ENCODE results near the gene MYH7.
A peak's percentile ranks its signal among the peaks of the same experiment; 100 is the strongest.
"Not testable (repeated sequence)": the region's sequence is repeated elsewhere in the genome, so short reads cannot be mapped to it uniquely, and the experiment has no call there.

MYH7 gene

DNA sequence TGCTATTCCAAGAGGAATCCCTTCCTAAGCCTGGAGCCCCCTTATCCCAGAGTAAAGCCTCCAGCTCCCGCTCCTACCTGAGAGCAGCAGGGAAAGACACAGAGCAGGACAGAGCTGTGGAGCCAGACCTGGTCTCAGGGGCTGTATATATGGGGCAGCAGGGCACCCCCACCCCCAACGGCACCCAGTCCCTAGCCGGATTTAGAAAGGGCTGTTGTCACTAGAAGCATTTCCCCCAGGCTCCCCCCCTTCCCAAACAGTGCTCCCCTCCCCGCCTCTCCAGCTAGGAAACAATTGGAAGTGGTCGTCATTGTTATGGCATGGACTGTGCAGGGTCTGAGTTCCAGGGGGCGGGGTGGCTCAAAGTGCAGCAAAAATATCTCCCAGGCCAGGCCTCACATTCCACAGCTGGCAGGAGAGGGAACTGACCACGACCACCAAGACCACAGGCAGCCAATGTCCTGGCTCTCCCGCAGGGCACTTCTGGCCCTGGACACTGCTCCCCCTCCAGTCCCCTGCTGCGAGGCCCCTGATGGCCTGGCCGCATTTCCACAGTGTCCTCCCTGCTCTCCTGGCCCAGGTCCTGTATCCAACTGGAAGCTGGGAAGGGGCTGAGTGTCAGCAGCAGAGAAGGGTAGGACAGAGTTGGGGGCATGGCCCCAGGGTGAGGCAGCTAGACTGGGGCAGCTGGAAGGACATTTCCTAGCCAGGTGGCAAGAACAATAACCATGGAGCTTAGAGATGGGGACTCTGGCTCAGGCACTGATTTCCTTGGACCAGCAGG is at the start of gene MYH7:
TSS of gene MYH7 (minus strand) at position 118 of the 784 bp plus-strand sequence. CDS start 1,928 bp downstream, outside the sequence.
- DNase-seq, result no peak

DNA sequence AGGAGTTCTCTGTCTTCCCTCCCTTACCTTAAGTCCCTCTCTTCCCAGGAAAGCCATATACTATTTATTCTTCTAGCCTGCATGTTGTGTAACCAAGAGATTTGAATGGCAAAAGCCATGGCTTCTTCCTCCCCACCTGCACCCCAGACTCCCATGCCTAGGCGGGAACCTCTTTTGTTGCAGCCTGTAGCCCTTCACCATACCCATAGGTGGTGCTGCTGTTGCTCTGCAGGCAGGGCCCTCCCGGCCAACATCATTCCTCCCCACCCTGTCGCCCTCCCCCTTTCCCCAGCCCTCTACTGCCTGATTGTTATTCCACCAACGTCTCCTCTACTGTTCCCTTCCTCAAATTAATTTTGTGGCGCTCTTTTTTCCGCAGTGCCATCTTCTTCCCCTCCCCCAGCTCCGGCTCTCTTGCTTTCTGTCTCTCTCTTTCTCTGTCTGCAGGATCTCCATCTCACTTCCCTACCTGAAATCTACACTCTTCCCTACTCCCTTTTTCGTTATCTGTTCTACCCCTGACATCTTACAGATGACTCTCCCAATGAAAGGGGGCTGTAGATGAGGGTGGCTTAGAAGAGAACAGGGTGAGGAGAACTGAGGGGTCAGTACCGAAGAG is 47.9 kb upstream of the MYH7 start:
- peak in 43 of 51 donors; percentile 11 to 87 (median 56) for DNase-seq

DNA sequence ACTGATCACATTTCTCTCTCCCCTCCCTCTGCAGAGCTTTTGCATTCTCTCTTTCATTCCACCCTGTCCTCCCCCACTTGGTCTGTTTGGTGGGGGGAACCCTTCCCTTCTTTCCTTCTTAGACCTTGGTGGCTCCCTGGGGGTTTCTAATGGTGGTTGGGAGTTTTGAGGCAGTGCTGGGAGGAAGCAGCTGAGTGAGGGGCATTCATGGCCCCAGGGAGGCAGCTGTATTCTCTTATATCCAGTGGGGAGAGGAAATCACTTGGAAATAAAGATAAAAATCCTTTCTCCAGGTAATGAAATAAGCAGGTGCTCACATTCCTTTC is 47.3 kb upstream of the MYH7 start:
- DNase-seq, result no peak

DNA sequence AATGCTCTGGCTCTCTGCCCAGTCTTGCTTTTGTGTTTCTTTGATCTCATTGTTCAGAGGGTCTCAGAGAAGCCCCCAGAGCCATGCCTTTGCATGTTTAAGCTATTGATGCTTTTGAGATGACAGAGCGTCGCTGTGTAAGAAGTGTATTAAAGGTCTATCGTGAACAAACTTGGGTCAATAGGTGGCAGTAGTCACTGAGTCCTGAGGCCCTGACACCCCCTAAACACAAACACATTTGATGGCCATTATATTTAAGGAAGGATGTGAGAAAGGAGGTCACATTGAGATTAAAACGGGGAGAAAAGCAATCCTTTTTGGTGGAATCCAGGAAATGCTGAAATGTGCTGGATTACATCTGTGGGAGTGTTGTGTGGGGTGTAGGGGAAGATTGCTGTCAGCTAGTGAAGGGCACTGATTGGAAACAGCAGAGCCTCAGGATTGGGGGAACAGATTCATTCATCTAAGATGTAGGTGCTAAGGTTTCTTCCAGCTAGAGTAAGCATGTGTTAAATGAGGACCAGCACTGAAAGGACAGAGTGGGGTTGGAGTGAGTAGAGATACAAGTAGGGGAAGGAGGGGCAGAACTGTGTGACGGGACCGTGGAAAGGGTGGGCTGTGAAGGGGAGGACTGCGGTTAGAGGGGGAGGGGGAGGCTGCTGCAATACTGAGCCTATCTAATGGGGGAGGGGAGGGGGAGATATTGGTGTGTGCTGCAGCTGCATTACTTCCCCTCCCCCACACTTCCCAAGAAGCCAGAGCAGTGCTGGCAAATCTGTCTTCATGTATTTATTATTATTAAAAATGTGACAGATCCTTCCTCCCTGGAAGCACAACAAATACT is 46.7 kb upstream of the MYH7 start:
- DNase-seq, result peak in 1 of 51 donors; percentile 29

DNA sequence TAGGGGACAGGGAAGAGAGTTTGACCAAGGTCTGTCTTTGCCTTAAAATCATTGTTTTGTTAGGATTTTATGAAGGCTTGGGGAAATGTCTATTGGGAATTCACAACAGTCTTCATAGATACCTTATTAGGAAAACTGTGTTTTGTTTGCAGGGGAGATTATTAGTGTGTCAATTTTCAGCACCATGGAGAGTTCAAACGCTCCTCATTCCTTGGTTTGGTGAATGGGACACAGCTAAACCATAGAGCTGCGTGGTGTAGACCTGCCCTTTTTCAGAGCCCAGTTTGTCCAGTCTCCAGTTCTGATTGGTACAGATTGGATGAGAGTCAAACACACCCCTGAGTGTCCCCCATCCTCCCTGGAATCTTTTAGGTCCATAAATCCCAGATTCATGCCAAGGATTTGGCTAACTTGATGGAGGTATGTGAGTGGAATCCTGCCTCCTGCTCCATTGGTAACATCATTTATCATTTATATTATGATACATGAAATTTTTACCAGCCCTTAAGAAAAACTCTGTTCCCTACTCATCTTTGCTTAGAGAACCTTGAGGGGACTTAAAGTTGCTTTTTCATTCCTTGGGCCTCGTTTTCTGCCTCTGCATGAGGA is 46.0 kb upstream of the MYH7 start:
- no peak for DNase-seq

DNA sequence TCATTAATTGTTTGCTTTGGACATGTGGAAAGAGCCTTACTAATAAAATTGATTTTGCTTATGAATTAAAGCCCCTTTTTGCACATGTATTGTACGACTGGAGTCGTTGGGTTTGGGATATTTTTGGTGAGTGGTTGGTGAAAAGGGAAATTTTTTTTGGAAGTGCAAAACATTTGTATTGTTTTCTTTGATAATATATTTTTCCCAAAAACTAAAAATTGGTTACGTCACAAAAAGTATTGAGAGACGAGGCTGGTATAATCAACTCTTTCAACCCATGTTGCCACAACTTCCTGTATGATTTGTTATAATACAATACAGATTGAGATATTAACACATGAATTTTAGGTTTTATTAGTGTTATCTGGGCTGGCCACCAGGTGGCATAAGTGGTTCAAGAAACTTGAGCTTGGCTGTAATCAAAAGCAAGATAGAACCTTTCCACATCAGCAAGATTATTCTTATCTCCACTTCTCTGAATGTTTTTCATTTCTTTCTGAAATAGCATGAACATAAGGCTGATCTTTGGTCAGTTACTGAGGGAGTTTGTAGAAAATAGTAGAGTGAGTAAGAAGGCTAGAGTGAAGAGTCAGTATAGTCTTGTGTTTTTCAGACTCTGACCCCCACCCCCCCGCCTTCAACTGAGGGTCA is 42.8 kb upstream of the MYH7 start:
- DNase-seq, result peak in 22 of 51 donors; percentile 5 to 60 (median 24)

DNA sequence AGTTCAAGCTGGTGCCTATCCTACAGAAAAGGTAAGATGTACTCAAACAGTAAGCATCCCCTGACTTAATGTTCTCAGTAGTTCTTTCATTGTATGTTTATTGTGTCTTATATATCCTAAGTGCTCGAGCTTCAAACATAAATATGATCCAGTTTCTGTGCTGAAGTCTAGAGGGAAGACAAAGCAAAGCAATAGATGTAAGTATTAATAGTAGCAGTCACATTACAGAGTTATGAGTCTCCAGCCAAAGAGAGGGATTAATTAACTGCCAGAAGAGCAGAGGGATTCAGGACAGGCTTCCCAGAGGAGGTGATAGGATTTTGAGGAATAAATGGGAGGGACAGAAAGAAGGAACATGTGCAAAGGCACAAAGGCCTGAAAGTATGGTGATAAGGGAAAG is 35.5 kb upstream of the MYH7 start:
- no peak for DNase-seq

DNA sequence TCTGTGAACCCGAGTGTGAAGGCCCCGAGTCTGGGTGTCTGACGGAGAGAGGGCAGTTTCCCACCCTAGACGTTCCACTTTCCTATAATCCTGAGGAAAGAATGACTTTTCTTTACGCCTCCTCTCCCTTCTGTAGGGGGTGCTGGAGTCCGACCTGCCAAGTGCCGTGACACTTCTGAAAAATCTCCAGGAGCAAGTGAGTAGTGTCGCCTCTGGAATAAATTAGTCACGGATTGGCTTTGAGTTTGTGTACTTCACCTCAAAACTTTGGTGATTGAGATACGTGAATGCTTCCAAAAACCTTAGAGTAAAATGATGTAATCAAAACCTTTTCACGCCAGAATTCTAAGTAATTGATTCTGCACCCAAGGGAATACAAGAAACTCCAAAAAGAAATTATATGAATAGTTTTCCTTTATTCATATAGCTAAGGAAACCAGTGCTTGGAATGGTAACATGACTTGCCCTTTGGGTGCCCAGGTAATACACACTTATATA is 34.5 kb upstream of the MYH7 start:
- DNase-seq, result no peak

DNA sequence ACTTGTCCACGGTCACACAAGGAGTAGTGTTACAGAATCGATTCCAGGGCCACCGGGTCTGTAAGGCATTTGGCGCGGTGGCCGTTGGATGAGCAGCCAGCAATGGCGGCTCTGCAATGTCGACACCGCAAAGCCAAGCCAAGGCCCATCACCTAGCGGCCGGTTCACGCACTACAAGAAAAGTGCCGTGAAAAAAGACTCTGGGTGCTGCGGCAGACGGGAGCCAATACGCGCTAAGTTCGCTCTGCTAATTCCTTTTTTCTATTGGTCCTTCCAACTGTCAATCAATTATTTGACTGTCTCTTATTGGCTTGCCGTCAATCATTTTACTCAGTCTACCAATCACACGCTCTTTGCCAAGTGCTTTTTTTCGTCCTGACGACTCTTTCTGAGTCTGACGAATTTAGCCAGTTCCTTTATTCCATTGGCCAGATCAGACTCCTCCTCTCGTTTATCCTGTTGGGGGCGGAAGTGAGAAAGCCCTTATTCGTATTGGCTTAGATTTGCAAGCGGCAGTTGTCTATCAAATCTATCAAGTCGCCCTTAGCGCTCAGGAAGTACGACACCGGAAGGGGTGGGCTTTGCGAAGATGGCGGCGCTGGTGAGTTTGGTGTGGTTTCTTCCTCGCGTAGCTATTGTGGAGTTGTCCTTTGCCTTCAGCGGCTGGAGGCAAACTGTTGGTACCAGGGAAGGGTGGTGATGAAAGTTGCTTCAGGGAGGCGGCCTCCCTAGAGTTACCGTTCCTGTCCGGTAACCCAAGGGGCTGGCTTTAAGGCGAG is 33.9 kb upstream of the MYH7 start, which contains the start of gene NGDN:
TSS of gene NGDN (plus strand) at position 577 of the 779 bp plus-strand sequence. CDS start at position 590, 13 bp downstream.
- peak; percentile 48 to 100 (median 93) for DNase-seq

DNA sequence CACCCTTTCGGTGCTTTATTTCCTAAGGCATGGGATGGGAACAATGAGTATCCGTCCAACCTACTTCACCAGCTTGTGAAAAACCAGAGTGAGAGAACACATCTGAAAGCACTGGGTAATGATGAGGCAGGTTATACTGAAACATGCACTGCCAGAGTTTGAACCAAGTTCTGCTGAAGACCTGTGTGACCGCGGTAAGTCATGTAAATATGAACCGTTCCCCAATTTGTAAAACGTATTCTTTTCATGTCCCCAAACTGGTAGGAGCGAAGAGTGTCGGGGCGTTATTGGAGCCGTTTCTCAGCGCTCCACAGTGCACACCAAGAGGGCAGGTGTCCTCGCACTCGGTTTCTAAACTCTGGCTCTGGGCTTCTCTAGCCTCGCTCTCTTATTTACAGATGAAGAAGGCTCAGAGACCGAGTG is 33.3 kb upstream of the MYH7 start:
- no peak for DNase-seq

DNA sequence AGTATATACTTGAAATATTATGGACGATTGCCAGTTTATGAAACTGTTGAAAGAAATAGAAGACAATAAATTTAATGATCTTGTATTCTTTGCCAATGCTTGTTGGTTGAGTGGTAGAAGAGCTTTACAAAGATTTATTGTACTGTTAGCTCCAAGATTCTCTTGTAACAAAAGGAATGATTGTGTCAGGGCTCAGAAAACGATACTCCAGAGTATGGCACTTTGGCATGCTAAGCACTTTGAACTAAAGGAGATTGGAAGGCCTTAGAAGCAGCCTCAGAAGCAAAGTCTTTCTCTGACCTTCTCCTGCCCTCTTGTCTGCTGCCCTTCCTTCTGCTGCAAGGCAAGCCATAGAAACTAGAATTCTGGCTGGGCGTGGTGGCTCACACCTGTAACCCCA is 29.8 kb upstream of the MYH7 start:
- DNase-seq, result no peak

DNA sequence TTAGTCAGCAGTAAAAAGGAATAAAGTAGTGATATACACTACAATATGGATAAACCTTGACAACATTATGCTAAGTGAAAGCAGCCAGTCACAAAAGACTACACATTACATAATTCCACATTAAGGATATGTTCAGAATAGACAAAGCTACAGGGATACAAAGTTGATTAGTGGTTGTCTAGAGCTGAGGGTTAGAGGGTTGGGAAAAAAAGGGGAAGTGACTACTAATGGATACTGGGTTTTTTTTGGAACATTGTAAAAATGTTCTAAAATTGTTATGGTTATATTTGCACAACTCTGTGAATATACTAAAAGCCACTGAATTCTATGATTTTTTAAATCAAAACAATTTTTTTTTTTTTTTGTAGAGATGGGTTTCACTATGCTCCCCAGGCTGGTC is 29.2 kb upstream of the MYH7 start:
- DNase-seq, result no peak

DNA sequence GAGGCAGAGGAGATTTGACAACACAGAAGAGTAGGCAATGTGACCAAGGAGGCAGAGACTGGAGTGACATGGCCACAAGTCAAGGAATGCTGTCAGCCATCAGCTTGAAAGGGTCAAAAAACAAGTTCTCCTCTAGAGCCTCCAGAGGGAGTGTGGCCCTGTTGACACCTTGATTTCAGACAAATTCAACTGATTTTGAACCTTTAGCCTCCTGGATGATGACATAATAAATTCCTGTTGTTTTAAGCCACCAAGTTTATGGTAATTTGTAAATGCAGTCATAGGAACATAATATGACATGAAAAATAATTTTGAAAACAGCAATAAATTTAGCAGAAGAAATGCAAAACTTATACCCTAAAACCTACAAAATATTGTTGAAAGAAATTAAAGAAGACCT is 25.5 kb upstream of the MYH7 start:
- no peak for DNase-seq

DNA sequence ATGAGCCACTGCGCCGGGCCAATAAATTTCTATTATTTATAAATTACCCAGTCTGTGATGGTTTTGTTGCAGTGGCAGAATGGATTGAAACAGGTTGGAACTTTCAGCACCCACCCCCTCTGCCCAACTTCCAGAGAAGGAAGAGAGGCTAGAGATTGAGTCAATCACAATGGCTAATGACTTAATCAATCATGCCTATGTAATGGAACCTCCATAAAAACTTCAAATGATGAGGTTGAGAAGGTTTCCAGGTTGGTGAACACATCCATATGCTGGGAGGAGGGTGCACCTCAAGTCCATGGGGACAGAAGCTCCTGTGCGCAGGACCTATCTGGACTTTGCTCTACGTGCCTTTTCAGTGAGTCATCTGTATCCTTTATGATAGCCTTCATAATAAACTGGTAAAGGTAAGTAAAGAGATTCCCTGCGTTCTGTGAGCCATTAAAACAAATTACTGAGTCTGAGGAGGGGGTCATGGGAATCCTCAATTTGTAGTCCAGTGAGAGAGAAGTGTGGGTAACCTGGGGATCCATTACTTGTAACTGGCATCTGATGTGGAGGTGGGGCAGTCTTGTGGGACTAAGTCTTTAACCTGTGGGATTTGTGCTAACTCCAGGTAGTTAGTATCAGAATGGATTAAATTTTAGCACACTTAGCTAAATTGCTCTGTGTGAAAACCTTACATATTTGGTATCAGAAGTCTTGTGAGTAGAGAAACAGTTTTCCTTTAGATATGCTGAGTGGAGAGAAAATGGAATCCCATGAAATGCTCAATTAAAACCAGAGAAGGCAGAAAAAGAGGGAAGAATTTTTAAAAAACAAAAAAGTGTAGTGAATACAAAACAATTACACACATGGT is 22.4 kb upstream of the MYH7 start:
- no peak for DNase-seq

DNA sequence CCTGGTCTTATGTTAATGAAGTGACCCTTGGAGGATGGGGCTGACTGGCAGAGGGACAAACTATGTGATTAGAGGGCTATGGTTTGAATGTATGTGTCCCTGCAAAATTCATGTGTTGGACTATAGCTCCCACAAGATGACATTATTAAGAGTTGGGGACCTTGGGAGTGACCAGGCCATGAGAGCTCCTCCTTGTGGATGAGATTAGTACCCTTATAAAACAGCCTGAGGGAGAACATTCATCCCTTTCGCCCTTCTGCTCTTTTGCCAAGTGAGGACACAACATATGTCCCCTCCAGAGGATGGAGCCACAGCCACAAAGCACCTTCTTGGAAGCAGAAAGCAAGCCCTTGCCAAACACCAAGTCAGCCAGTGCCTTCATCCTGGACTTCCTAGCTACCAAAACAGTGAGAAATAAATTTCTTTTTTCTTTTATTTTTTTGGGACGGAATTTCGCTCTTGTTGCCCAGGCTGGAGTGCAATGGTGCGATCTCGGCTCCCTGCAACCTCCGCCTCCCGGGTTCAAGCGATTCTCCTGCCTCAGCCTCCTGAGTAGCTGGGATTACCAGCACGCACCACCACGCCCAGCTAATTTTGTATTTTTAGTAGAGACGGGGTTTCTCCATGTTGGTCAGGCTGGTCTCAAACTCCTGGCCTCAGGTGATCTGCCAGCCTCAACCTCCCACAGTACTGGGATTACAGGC is 21.6 kb upstream of the MYH7 start:
- not testable (repeated sequence) for DNase-seq

DNA sequence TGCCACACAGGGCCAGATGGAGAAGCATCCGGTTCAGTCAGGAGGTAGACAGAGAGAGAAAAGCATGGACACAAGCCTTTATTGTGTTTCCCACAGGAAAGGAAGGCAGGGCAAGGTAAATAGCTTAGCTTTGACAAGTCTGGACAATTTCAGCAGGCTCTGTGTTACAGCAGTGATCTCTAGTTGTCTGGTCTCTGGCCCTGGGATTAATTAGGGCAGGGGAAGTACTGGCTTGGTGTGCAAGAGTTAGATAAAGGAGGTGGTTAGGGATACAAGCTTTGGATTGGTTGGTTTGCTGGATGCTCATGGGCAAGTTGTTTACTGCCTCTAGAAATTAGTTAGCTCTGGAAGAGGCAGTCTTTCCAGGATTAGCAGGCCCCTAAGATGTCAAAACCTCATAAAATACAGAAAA is 19.0 kb upstream of the MYH7 start:
- no peak for DNase-seq

DNA sequence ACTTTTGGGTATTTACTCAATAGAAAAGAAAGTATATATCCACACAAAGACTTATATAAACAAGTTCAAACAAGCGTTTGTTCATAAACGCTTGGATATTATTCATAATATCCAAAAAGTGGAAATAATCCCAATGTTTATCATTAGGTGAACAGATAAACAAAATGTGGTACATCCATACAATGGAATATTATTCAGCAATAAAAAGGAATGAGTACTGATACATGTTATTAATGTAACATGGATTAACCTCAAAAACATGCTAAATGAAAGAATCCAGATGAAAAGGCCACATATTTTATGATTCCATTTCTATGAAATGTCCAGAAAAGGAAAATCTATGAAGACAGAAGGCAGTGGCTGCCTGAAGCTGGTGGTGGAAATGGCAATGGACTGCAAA is 16.8 kb upstream of the MYH7 start:
- DNase-seq, result no peak

DNA sequence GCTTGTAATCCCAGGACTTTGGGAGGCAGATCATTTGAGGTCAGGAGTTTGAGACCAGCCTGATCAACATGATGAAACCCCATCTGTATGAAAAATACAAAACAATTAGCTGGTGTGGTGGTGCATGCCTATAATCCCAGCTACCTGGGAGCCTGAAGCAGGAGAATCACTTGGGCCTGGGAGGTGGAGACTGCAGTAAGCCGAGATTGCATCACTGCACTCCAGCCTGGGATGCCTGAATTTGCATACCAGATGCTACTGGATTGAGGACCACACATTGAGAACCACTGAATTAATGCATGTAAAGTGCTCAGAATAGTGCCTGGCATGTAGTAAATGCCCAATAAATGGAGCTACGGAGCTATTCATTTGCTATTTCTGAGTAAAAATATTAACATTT is 14.9 kb upstream of the MYH7 start:
- no peak for DNase-seq

DNA sequence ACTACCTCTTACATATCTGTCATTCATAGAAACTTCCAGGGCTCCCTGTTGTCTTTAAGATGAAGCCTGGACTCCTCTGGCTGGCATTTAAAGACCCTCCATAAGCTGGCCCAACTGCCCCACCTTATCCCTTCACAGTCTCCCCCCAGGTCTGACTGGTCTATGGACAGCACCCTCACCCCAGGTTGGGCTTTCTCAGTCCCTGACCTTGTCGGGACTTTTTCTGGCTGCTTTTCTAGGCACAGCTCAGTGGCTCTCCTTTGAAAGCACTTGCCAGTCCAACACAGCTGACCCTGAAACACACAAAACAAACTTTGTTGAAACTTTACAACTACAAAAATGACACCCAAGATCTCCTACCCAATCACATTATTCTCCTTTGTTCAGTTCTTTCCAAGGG is 13.9 kb upstream of the MYH7 start:
- no peak for DNase-seq

All from hypothalamus (tissue), 51 donors.